Measurements from ENCODE around the gene GOT1. TPM values are rescaled to one million over a fixed set of nuclear protein-coding genes. Genes with fewer than 3 reads are reported as not detected.

The GOT1 gene
- total RNA-seq, 2 experiments from 2014 or later, result 62.6 to 67.3 TPM

- no peaks in the 10 kb centered on the region for H3K9me3 Mint-ChIP-seq
- H3K4me1 Mint-ChIP-seq (ENCODE audit: low read depth), result peaks cover 3% of the 10 kb centered on the region
Observed at GRCh38 chr10:99393036-99393435, 37.4 kb downstream of the GOT1 start.

GRCh38 chr10:99391346-99391745, 39.1 kb downstream of the GOT1 start:
- H3K36me3 Mint-ChIP-seq (ENCODE audit: low read depth), result no peaks in the 10 kb centered on the region
- H3K9me3 Mint-ChIP-seq, result no peaks in the 10 kb centered on the region
- DNase-seq, result no peak
- no peak overlapping the region for H3K27ac Mint-ChIP-seq
- H3K4me3 Mint-ChIP-seq, result no peak overlapping the region
- intact Hi-C loops (cut with micrococcal nuclease), result loop anchor here (5.0 kb wide), 1 partner anchor 656 kb away; no protein-coding TSS in a partner anchor
- CTCF ChIA-PET, result interaction anchor here (1.7 to 2.6 kb wide), 2 partner anchors 45 to 157 kb away, joined by 5 to 11 read pairs; no protein-coding TSS in a partner anchor
- H3K4me1 Mint-ChIP-seq (ENCODE audit: low read depth), result peaks cover 3% of the 10 kb centered on the region
- H3K27me3 Mint-ChIP-seq (ENCODE audit: low read depth), result no peaks in the 10 kb centered on the region

More at GRCh38 chr10:99393036-99393435, 37.4 kb downstream of the GOT1 start:
- DNase-seq, result no peak
- peaks cover 7% of the 10 kb centered on the region for H3K36me3 Mint-ChIP-seq (ENCODE audit: low read depth)
- H3K27ac Mint-ChIP-seq, result no peak overlapping the region
- CTCF ChIA-PET, result interaction anchor here (0.6 to 2.6 kb wide), 10 partner anchors 8 to 222 kb away, joined by 3 to 11 read pairs (median 4); no protein-coding TSS in a partner anchor
- H3K4me3 Mint-ChIP-seq, result no peak overlapping the region
- H3K27me3 Mint-ChIP-seq (ENCODE audit: low read depth), result no peaks in the 10 kb centered on the region
- intact Hi-C loops (cut with micrococcal nuclease), result loop anchor here (2.0 to 5.0 kb wide), 2 partner anchors 166 to 654 kb away; no protein-coding TSS in a partner anchor

GRCh38 chr10:99389729-99390480, 40.5 kb downstream of the GOT1 start:
- no peak overlapping the region for H3K4me3 Mint-ChIP-seq
- H3K36me3 Mint-ChIP-seq (ENCODE audit: low read depth), result no peaks in the 10 kb centered on the region
- intact Hi-C loops (cut with micrococcal nuclease), result loop anchor here (5.0 kb wide), 1 partner anchor 657 kb away; no protein-coding TSS in a partner anchor
- no peak overlapping the region for H3K27ac Mint-ChIP-seq
- H3K27me3 Mint-ChIP-seq (ENCODE audit: low read depth), result no peaks in the 10 kb centered on the region
- CTCF ChIA-PET, result no interaction called here
- no peaks in the 10 kb centered on the region for H3K9me3 Mint-ChIP-seq
- peaks cover 3% of the 10 kb centered on the region for H3K4me1 Mint-ChIP-seq (ENCODE audit: low read depth)
- no peak for DNase-seq

- CTCF ChIA-PET, result interaction anchor here (1.0 to 1.2 kb wide), 2 partner anchors 16 to 44 kb away, joined by 3 read pairs; no protein-coding TSS in a partner anchor
- H3K9me3 Mint-ChIP-seq, result no peaks in the 10 kb centered on the region
- no peak overlapping the region for H3K4me3 Mint-ChIP-seq
- no peaks in the 10 kb centered on the region for H3K36me3 Mint-ChIP-seq (ENCODE audit: low read depth)
- H3K27ac Mint-ChIP-seq, result no peak overlapping the region
- DNase-seq, result no peak
- intact Hi-C loops (cut with micrococcal nuclease), result no loop called here
- H3K27me3 Mint-ChIP-seq (ENCODE audit: low read depth), result no peaks in the 10 kb centered on the region
- H3K4me1 Mint-ChIP-seq (ENCODE audit: low read depth), result peaks cover under 1% of the 10 kb centered on the region
Observed at GRCh38 chr10:99387541-99387940, 42.9 kb downstream of the GOT1 start.

- no peaks in the 10 kb centered on the region for H3K36me3 Mint-ChIP-seq (ENCODE audit: low read depth)
- intact Hi-C loops (cut with micrococcal nuclease), result no loop called here
- no peak overlapping the region for H3K27ac Mint-ChIP-seq
- H3K9me3 Mint-ChIP-seq, result no peaks in the 10 kb centered on the region
- H3K4me3 Mint-ChIP-seq, result no peak overlapping the region
- CTCF ChIA-PET, result interaction anchor here (1.0 kb wide), 1 partner anchor 45 kb away, joined by 3 read pairs; no protein-coding TSS in a partner anchor
- H3K4me1 Mint-ChIP-seq (ENCODE audit: low read depth), result no peaks in the 10 kb centered on the region
- H3K27me3 Mint-ChIP-seq (ENCODE audit: low read depth), result no peaks in the 10 kb centered on the region
- DNase-seq, result no peak
Observed at GRCh38 chr10:99387071-99387470, 43.4 kb downstream of the GOT1 start.

- no peak overlapping the region for H3K4me3 Mint-ChIP-seq
- no peak for DNase-seq
- no peaks in the 10 kb centered on the region for H3K9me3 Mint-ChIP-seq
- H3K27me3 Mint-ChIP-seq (ENCODE audit: low read depth), result no peaks in the 10 kb centered on the region
- H3K27ac Mint-ChIP-seq, result no peak overlapping the region
- intact Hi-C loops (cut with micrococcal nuclease), result no loop called here
- no peaks in the 10 kb centered on the region for H3K4me1 Mint-ChIP-seq (ENCODE audit: low read depth)
- CTCF ChIA-PET, result interaction anchor here (1.6 kb wide), 1 partner anchor 10 kb away, joined by 4 read pairs; no protein-coding TSS in a partner anchor
- H3K36me3 Mint-ChIP-seq (ENCODE audit: low read depth), result no peaks in the 10 kb centered on the region
Observed at GRCh38 chr10:99382176-99382575, 48.2 kb downstream of the GOT1 start.

- no peak overlapping the region for H3K27ac Mint-ChIP-seq
- H3K27me3 Mint-ChIP-seq (ENCODE audit: low read depth), result peaks cover 23% of the 10 kb centered on the region
- no peak overlapping the region for H3K4me3 Mint-ChIP-seq
- CTCF ChIA-PET, result no interaction called here
- peaks cover 7% of the 10 kb centered on the region for H3K4me1 Mint-ChIP-seq (ENCODE audit: low read depth)
- intact Hi-C loops (cut with micrococcal nuclease), result no loop called here
- no peaks in the 10 kb centered on the region for H3K9me3 Mint-ChIP-seq
- DNase-seq, result no peak
- H3K36me3 Mint-ChIP-seq (ENCODE audit: low read depth), result no peaks in the 10 kb centered on the region
Observed at GRCh38 chr10:99375426-99375825, 55.0 kb downstream of the GOT1 start.

- Mint-ChIP-seq H3K9me3 (no peaks in the 10 kb centered on the region), H3K4me3 (no peak overlapping the region), H3K27ac (no peak overlapping the region), H3K36me3 (ENCODE audit: low read depth) (no peaks in the 10 kb centered on the region), H3K27me3 (ENCODE audit: low read depth) (peaks cover 23% of the 10 kb centered on the region), H3K4me1 (ENCODE audit: low read depth) (peaks cover 7% of the 10 kb centered on the region)
- CTCF ChIA-PET, result no interaction called here
- intact Hi-C loops (cut with micrococcal nuclease), result no loop called here
- no peak for DNase-seq
Observed at GRCh38 chr10:99374972-99375371, 55.5 kb downstream of the GOT1 start.

GRCh38 chr10:99374526-99374925, 55.9 kb downstream of the GOT1 start:
- H3K27me3 Mint-ChIP-seq (ENCODE audit: low read depth), result peaks cover 26% of the 10 kb centered on the region
- CTCF ChIA-PET, result no interaction called here

GRCh38 chr10:99372546-99373271, 57.7 kb downstream of the GOT1 start:
- Mint-ChIP-seq H3K9me3 (no peaks in the 10 kb centered on the region), H3K4me1 (ENCODE audit: low read depth) (peaks cover 7% of the 10 kb centered on the region), H3K36me3 (ENCODE audit: low read depth) (no peaks in the 10 kb centered on the region), H3K27ac (no peak overlapping the region), H3K4me3 (no peak overlapping the region), H3K27me3 (ENCODE audit: low read depth) (peaks cover 34% of the 10 kb centered on the region)
- intact Hi-C loops (cut with micrococcal nuclease), result no loop called here
- CTCF ChIA-PET, result no interaction called here
- no peak for DNase-seq

More at GRCh38 chr10:99374526-99374925, 55.9 kb downstream of the GOT1 start:
- Mint-ChIP-seq H3K9me3 (no peaks in the 10 kb centered on the region), H3K36me3 (ENCODE audit: low read depth) (no peaks in the 10 kb centered on the region), H3K4me3 (no peak overlapping the region), H3K4me1 (ENCODE audit: low read depth) (peaks cover 7% of the 10 kb centered on the region), H3K27ac (no peak overlapping the region)
- intact Hi-C loops (cut with micrococcal nuclease), result no loop called here
- no peak for DNase-seq

- DNase-seq, result peak; percentile 29
- H3K36me3 Mint-ChIP-seq (ENCODE audit: low read depth), result no peaks in the 10 kb centered on the region
- H3K9me3 Mint-ChIP-seq, result no peaks in the 10 kb centered on the region
- H3K4me1 Mint-ChIP-seq (ENCODE audit: low read depth), result peaks cover 7% of the 10 kb centered on the region
- intact Hi-C loops (cut with micrococcal nuclease), result no loop called here
- peaks cover 35% of the 10 kb centered on the region for H3K27me3 Mint-ChIP-seq (ENCODE audit: low read depth)
- no peak overlapping the region for H3K4me3 Mint-ChIP-seq
- no peak overlapping the region for H3K27ac Mint-ChIP-seq
- CTCF ChIA-PET, result no interaction called here
Observed at GRCh38 chr10:99370993-99371392, 59.4 kb downstream of the GOT1 start.

GRCh38 chr10:99369551-99369950, 60.9 kb downstream of the GOT1 start:
- Mint-ChIP-seq H3K9me3 (no peaks in the 10 kb centered on the region), H3K27me3 (ENCODE audit: low read depth) (peaks cover 42% of the 10 kb centered on the region), H3K4me1 (ENCODE audit: low read depth) (peaks cover 7% of the 10 kb centered on the region), H3K27ac (no peak overlapping the region), H3K36me3 (ENCODE audit: low read depth) (no peaks in the 10 kb centered on the region), H3K4me3 (no peak overlapping the region)
- intact Hi-C loops (cut with micrococcal nuclease), result no loop called here
- CTCF ChIA-PET, result no interaction called here
- no peak for DNase-seq
